Stimulated activated CD4-positive, alpha-beta T cell treated with anti-CD3 and anti-CD28 coated beads, Interleukin-2, amount 100 ng/mL, for 24 hours (primary cell): Measurements from ENCODE around the gene EIF3L.

Source experiments
- DNase-seq, 2 donors: peaks; one replicate each; pipeline ENCODE4 v3.0.0-alpha.2; 2020

Gene EIF3L

GRCh38 chr22:37817705-37818408 is 31.4 kb upstream of the EIF3L start:
- DNase-seq, result peak; percentile 90 to 92

DNA sequence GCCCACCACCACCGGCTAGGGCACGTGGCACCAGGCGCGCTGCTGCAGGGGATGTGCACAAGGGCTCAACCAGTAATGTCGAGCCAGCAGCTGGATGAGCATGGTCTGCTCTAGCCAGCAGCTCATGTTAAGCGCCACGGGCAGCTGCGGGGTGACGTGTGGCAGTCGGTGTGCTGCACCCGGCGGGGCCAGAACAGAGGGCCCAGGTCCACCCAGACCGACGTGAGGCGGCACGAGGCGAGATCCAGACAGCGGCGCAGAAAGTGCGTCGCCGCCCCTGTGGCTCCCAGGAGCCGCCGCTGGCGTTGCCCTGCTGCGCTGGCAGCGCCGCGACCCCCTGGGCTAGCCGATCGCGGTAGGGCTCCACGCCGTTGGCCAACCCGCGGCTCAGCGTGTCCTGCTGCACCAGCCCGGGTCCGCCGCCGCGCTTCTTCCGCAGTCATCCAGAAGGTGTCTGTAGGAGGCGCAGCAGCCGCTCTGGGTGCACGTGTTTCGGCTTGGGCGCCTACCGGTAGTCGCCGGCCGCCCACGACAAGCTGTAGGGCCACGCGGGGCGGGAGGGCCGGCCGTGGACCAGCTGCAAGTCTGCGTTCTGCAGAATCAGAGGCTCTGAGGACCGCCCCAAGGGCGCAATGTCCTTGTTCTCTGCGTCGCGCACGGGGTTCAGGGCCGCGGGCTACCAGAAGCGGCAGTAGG is 30.7 kb upstream of the EIF3L start:
- peak; percentile 71 to 78 for DNase-seq

- DNase-seq, result no peak
Measured at GRCh38 chr22:37819105-37819433, 30.1 kb upstream of the EIF3L start.

- no peak for DNase-seq
Measured at GRCh38 chr22:37820350-37820749, 28.9 kb upstream of the EIF3L start.

GRCh38 chr22:37822079-37822833 is 27.0 kb upstream of the EIF3L start:
- DNase-seq, result no peak

- no peak for DNase-seq
Measured at GRCh38 chr22:37823134-37823985, 25.9 kb upstream of the EIF3L start, which contains the start of gene GALR3. Gene GALR3 (plus strand): TSS chr22:37823382. CDS start chr22:37823407, 25 bp downstream.

DNA sequence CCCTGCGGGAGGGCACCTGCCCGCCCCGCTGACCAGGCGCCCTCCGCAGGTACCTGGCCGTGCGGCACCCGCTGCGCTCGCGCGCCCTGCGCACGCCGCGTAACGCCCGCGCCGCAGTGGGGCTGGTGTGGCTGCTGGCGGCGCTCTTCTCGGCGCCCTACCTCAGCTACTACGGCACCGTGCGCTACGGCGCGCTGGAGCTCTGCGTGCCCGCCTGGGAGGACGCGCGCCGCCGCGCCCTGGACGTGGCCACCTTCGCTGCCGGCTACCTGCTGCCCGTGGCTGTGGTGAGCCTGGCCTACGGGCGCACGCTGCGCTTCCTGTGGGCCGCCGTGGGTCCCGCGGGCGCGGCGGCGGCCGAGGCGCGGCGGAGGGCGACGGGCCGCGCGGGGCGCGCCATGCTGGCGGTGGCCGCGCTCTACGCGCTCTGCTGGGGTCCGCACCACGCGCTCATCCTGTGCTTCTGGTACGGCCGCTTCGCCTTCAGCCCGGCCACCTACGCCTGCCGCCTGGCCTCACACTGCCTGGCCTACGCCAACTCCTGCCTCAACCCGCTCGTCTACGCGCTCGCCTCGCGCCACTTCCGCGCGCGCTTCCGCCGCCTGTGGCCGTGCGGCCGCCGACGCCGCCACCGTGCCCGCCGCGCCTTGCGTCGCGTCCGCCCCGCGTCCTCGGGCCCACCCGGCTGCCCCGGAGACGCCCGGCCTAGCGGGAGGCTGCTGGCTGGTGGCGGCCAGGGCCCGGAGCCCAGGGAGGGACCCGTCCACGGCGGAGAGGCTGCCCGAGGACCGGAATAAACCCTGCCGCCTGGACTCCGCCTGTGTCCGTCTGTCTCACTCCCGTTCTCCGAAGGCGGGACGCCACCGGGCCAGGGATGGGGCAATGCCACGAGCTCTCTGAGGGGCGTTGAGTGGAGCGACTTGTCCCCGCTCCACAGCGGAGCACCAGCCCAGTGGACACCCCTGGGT is 24.3 kb upstream of the EIF3L start:
- DNase-seq, result no peak

- no peak for DNase-seq
Measured at GRCh38 chr22:37827056-37827455, 22.2 kb upstream of the EIF3L start.

GRCh38 chr22:37830093-37830842 is 19.0 kb upstream of the EIF3L start:
- no peak for DNase-seq

- no peak for DNase-seq
Measured at GRCh38 chr22:37831472-37831871, 17.7 kb upstream of the EIF3L start.

- DNase-seq, result no peak
Measured at GRCh38 chr22:37832022-37832857, 17.0 kb upstream of the EIF3L start.

GRCh38 chr22:37842015-37842793 is 7.0 kb upstream of the EIF3L start:
- no peak for DNase-seq

DNA sequence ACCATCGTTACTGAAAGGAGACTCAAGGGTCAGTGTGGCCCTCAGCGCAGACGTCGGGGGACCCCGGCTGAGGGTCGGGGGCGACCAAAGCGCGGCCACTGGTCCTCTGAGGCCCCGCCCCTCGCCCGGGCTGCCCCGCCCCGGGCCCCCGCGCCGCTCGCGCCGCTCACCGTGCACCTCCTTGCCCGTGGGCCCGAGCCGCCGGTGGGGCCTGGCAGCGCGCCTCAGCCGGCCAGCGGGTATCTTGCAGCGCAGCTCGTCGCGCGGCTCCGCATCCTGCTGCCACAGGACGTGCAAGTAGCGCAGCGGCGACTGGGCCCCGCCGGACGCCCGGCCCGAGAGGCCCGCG is 5.5 kb upstream of the EIF3L start:
- DNase-seq, result peak; percentile 66 to 68

GRCh38 chr22:37844904-37845329 is 4.3 kb upstream of the EIF3L start:
- DNase-seq, result no peak

- DNase-seq, result no peak
Measured at GRCh38 chr22:37846433-37846832, 2.8 kb upstream of the EIF3L start.

- DNase-seq, result peak; percentile 21 to 29
Measured at GRCh38 chr22:37848587-37849088, 581 bp upstream of the EIF3L start.

- no peak for DNase-seq
Measured at GRCh38 chr22:37850801-37851200, 1.6 kb downstream of the EIF3L start.

DNA sequence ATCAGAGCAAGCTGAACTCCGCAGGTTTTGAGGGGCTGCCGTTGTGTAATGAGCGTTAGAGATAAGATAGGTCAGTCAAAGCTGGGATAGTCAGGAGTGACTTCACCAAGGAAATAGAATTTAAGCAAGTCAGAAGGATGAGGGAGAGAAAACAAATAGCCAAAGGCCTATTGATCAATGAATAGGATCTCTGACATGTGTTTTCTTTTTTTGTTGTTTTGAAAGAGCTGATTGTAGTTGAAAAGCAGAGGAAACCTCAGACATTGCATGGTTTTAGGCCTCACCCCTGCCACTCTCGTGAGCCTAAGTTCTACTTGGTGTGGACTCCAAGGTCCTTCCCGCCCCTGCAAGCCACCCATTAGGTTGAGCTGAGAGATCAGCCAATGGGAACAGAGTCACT is 3.2 kb downstream of the EIF3L start:
- DNase-seq, result no peak

- DNase-seq, result no peak
Measured at GRCh38 chr22:37854946-37855345, 5.7 kb downstream of the EIF3L start.
